Erythroblast (primary cell): Measurements from ENCODE around the gene GPR150.

Source experiments
- GATA1 ChIP-seq: IDR thresholded peaks from 2 replicates; pipeline ENCODE4 v1.6.1; 2011; ENCODE audit warnings: low read depth, mild to moderate bottlenecking, control low read depth, low read length, moderate library complexity
- POLR2A ChIP-seq: IDR thresholded peaks from 2 replicates; pipeline ENCODE4 v1.6.1; 2011; ENCODE audit warnings: mild to moderate bottlenecking, low read length

GRCh38 chr5:95615164-95615467, 4.8 kb upstream of the GPR150 start:
- no peak for TF ChIP-seq POLR2A
- no peak for TF ChIP-seq GATA1
